Measurements from ENCODE around the gene KIAA2012.

- no peak for TF ChIP-seq CTCF (conservative IDR thresholded peaks at IDR 0.05; ENCODE audit: low read depth, low read length)
- TF ChIP-seq EZH2 (IDR thresholded peaks at IDR 0.05; ENCODE audit: borderline replicate concordance, low read depth, low read length, poor library complexity, severe bottlenecking): no peak
Measured at GRCh38 chr2:202067589-202067988, 5.5 kb upstream of the KIAA2012 start.

All from A673 (cell line).